Effector memory CD4-positive, alpha-beta T cell (primary cell): ENCODE data around the gene ASTN1.

Source experiments
- DNase-seq, 3 donors: peaks; one replicate each; pipeline ENCODE4 v3.0.0-alpha.2; 2020
- H3K27ac ChIP-seq: 2 replicates; pipeline ENCODE4 v1.7.0; 2013; ENCODE audit warnings: mild to moderate bottlenecking, low read length, moderate library complexity; ENCODE audit not compliant: insufficient read depth, poor library complexity, severe bottlenecking
- H3K27me3 ChIP-seq: replicated peaks from 2 replicates; pipeline ENCODE4 v1.7.0; 2013; ENCODE audit warnings: mild to moderate bottlenecking, low read length; ENCODE audit not compliant: insufficient read depth, control insufficient read depth, poor library complexity, severe bottlenecking
- H3K36me3 ChIP-seq: 2 replicates; pipeline ENCODE4 v1.7.0; 2013; ENCODE audit warnings: mild to moderate bottlenecking, low read length, moderate library complexity; ENCODE audit not compliant: control insufficient read depth, insufficient read depth
- H3K4me1 ChIP-seq: 2 replicates; pipeline ENCODE4 v1.7.0; 2013; ENCODE audit warnings: low read length, mild to moderate bottlenecking; ENCODE audit not compliant: control insufficient read depth, insufficient read depth, poor library complexity, severe bottlenecking
- H3K4me3 ChIP-seq: 2 replicates; pipeline ENCODE4 v1.7.0; 2013; ENCODE audit warnings: low read length, low read depth, mild to moderate bottlenecking; ENCODE audit not compliant: insufficient read depth, poor library complexity, severe bottlenecking
- H3K9me3 ChIP-seq: 2 replicates; pipeline ENCODE4 v1.7.0; 2013; ENCODE audit warnings: mild to moderate bottlenecking, low read length, moderate library complexity; ENCODE audit not compliant: control insufficient read depth

The ASTN1 gene

DNA sequence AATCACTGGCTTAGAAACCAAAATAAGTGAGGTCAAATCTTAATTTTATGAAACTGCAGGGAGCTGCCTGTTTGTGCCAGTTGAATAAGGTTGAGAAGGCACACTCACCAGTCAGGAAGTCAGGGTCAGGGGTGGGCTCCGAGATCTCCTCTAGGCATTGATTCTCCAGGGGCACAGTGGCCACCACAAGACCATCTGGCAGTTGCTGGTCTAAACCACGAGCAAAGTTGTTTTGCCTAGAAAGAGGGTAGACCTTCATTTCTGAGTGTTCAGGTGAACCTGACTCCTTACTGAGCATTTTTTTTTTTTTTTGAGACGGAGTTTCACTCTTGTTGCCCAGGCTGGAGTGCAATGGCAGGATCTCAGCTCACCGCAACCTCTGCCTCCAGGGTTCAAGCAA is 220.7 kb downstream of the ASTN1 start:
- DNase-seq = no peak
- H3K27ac ChIP-seq = no peak overlapping the region
- no peaks in the 10 kb centered on the region for H3K9me3 ChIP-seq
- H3K4me3 ChIP-seq = no peak overlapping the region
- no peaks in the 10 kb centered on the region for H3K27me3 ChIP-seq
- H3K4me1 ChIP-seq = no peaks in the 10 kb centered on the region
- H3K36me3 ChIP-seq = no peaks in the 10 kb centered on the region

DNA sequence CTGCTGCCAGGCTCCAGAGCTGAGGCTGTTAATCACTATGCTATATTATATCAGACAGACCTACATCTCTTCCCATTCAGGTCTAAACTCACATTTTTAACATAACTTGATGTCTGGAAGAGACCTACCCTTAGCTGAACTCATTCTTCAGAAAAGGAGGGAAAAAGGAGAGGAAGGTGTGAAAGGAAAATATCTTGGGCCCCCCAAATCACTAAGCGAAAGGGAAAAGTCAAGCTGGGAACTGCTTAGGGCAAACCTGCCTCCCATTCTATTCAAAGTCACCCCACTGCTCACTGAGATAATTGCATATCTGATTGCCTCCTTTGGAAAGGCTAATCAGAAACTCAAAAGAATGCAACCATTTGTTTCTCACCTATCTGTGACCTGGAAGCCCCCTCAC is 222.2 kb downstream of the ASTN1 start:
- no peaks in the 10 kb centered on the region for H3K9me3 ChIP-seq
- H3K4me1 ChIP-seq = no peaks in the 10 kb centered on the region
- no peak for DNase-seq
- no peak overlapping the region for H3K4me3 ChIP-seq
- H3K27me3 ChIP-seq = no peaks in the 10 kb centered on the region
- no peak overlapping the region for H3K27ac ChIP-seq
- no peaks in the 10 kb centered on the region for H3K36me3 ChIP-seq

DNA sequence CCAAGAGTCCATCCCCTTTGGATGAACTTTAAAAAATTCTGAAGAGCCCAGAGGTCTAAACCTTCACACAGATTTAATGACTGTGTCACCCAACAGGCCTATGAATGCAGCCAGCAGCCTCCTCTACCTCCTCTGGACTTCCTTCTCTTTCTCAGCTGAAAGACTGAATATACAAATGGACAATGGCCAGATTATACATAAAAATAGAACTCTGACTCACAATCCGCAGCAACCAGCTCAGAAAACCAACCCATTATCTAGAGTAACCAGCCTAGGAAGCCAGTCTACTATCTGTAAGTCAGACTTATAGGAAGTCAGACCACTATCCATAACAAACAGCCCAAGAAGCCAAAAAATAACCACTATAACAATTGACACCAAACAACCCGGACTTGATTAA is 224.5 kb downstream of the ASTN1 start:
- DNase-seq = no peak
- Histone ChIP-seq H3K27me3 (no peaks in the 10 kb centered on the region), H3K4me3 (no peak overlapping the region), H3K9me3 (no peaks in the 10 kb centered on the region), H3K36me3 (no peaks in the 10 kb centered on the region), H3K4me1 (no peaks in the 10 kb centered on the region), H3K27ac (no peak overlapping the region)

DNA sequence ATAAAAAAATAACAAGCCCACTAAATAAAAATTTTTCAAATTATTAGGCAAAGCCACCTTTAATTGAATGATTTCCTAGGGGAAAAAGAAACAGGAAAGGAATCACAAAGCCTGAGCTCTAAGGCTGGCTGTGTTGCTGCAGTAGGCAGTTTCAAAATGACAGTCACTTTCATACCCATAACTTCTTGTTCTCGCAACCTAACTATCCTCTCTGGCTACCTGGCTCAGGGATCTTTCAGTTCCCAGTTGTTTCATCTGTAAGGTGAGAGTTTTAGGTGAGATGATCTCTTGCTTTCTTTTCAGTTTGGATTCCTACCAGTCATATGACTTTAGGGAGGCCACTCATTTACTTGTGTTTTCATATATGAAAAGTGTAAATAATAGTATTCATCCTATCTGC is 226.1 kb downstream of the ASTN1 start:
- Histone ChIP-seq H3K4me3 (no peak overlapping the region), H3K9me3 (no peaks in the 10 kb centered on the region), H3K36me3 (no peaks in the 10 kb centered on the region), H3K27ac (no peak overlapping the region), H3K4me1 (no peaks in the 10 kb centered on the region), H3K27me3 (no peaks in the 10 kb centered on the region)
- no peak for DNase-seq

DNA sequence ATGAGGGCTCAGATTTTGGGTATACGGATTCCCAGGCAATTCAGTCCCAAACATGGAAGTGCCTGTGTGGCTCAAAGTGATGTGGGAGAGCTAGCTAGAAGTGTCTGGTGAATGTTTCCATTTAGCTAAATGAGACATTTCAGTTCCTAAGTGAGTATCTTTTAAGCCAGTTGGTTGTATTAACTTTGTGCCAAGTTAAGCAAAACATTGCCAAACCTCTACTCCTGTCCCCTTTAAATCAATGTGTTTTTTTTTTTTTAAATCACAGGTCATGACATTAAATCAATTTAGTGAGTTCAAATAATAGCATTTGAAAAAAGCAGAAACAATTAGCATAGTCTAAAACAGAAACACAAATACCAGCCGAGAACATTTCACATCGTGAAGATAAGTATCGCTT is 230.1 kb downstream of the ASTN1 start:
- H3K4me1 ChIP-seq = no peaks in the 10 kb centered on the region
- no peaks in the 10 kb centered on the region for H3K9me3 ChIP-seq
- no peaks in the 10 kb centered on the region for H3K36me3 ChIP-seq
- DNase-seq = no peak
- H3K27ac ChIP-seq = no peak overlapping the region
- no peaks in the 10 kb centered on the region for H3K27me3 ChIP-seq
- no peak overlapping the region for H3K4me3 ChIP-seq

DNA sequence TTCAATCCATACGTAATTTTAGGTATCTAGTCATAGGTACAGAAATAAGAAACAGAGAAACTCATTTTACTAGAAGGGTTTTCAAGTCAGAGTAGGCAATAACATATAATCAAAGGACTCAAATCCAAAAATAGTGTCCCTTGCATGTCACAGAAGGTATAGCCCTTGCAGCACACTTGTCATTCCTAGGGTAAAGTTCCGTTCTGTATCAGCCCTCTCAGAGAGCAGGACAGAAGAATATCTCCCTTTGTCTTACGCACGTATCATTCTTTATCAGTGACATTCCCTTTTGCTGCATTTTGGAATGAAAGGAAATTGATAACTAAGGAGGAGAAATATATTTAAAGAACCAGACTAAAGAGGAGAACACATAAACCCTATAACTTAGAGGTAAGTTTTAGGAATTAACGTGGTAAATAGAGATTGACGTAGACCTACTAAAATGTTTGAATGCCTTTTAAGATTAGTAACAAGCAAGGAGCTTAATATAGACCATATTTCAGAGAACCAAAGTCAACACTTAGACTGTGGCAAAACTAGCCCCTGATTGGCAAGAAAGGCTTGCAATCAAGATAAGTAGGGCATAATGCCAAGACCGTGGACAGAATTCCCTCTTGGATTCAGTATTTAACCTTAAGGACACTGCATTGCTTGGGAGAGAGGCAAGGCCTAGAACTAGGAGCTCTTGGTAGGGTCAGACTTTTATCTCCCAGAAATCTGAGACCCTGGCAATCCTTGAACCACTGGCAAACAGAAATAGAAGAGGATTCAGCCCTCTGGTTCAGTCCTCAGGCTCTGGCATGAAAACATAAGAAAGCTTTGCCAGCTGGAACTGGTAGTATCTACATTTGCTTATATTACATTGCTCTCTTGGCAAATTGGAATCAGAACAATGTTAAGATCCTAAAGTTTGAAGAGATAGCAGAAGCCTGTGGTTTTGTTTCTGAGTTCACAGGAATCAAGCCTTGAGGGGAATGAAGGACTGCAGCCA is 232.1 kb downstream of the ASTN1 start:
- H3K4me1 ChIP-seq = no peaks in the 10 kb centered on the region
- no peaks in the 10 kb centered on the region for H3K36me3 ChIP-seq
- H3K27ac ChIP-seq = no peak overlapping the region
- H3K4me3 ChIP-seq = no peak overlapping the region
- no peaks in the 10 kb centered on the region for H3K9me3 ChIP-seq
- H3K27me3 ChIP-seq = no peaks in the 10 kb centered on the region
- DNase-seq = no peak

DNA sequence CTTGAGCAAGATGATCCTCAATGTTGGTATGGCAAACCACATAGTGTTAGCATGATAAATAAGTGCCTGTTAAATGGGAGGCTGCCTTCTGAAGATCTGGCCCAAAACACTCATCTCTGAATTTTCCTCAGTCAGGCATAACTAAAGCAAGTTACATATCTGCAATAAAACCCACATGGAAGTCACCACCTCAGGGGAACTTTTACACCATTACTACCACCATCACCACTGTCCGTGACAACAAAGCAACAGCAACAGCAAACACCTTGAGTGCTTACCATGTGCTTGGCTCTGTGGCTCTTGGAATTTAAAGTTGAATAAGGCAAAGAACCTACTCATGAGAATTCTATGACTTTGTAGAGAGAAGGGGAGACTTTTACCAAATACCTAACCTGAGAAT is 233.0 kb downstream of the ASTN1 start:
- no peaks in the 10 kb centered on the region for H3K36me3 ChIP-seq
- no peak for DNase-seq
- H3K27ac ChIP-seq = no peak overlapping the region
- no peak overlapping the region for H3K4me3 ChIP-seq
- H3K4me1 ChIP-seq = no peaks in the 10 kb centered on the region
- H3K27me3 ChIP-seq = no peaks in the 10 kb centered on the region
- H3K9me3 ChIP-seq = no peaks in the 10 kb centered on the region

DNA sequence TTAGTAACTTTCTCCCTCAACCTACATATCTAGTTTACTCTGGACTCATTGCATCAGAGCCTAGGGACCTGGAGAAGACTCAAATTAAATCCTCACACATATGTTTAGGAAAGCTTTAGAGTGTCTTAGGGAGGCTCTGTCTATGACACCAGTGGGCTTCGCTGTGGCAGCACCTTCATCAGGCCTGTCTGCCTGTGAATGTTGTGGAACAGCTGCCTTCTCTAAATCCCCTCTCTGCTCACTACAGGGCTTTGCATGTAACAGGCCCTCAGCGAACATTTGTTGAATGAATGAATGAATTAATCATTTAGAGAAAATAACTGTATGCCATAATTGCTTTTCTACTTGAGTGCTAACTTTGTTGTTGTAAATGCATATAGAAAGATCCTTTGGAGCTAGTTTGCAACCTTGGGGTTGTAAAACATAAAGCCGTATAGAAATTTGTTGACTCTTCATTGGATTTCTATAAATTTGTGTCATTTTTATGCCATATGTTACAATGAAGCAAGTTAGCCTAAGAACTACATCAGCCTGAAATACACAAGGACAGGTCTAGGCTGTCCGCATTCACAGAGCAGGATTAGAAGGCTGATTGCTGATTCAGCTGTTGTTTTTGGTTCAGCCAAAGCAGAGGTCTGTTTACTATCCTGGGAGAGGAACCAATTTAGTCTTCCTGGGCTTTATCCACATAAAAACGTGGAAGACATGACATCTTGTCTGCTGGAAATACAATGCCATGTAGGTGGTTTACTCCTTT is 238.0 kb downstream of the ASTN1 start:
- Histone ChIP-seq H3K4me3 (no peak overlapping the region), H3K9me3 (no peaks in the 10 kb centered on the region), H3K27me3 (no peaks in the 10 kb centered on the region), H3K27ac (no peak overlapping the region), H3K4me1 (no peaks in the 10 kb centered on the region), H3K36me3 (no peaks in the 10 kb centered on the region)
- no peak for DNase-seq

DNA sequence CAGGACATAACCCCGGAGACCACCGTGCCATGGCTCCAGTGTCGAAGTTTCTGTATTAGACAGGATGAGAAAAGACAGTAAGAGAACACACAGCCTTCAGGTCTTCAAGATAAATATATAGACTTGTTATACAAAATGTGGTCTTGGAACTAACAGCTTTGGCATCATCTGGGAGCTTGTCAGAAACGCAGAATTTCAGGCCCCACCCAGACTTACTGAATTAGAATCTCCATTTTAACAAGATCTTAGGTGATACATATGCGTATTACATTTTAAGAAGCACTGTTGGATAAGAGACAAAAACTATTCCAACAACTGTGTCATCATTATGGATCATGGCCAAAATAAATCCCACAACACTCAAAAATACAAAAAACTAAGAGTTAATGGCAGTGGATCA is 239.3 kb downstream of the ASTN1 start:
- Histone ChIP-seq H3K27me3 (no peaks in the 10 kb centered on the region), H3K27ac (no peak overlapping the region), H3K4me1 (no peaks in the 10 kb centered on the region), H3K36me3 (no peaks in the 10 kb centered on the region), H3K9me3 (no peaks in the 10 kb centered on the region), H3K4me3 (no peak overlapping the region)
- DNase-seq = no peak

DNA sequence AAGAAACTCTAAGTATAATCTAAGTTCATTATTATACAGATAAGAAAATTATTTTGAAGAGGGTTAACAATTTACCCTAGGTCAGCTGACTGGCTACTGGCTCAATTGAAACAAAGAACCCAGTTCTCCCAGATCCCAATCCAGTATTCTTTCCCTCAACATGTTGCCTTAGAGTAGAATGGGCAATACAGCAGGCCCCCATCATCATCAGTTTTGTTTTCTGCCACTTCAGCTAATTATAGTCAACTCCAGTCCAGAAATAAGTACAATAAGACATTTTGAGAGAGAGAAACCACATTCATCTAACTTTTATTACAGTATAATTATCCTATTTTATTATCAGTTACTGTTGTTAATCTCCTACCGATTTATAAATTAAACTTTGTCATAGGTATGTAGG is 241.2 kb downstream of the ASTN1 start:
- Histone ChIP-seq H3K4me3 (no peak overlapping the region), H3K27ac (no peak overlapping the region), H3K27me3 (no peaks in the 10 kb centered on the region), H3K36me3 (no peaks in the 10 kb centered on the region), H3K9me3 (no peaks in the 10 kb centered on the region), H3K4me1 (no peaks in the 10 kb centered on the region)
- DNase-seq = no peak
